ENCODE data around the gene RTN1.

DNA sequence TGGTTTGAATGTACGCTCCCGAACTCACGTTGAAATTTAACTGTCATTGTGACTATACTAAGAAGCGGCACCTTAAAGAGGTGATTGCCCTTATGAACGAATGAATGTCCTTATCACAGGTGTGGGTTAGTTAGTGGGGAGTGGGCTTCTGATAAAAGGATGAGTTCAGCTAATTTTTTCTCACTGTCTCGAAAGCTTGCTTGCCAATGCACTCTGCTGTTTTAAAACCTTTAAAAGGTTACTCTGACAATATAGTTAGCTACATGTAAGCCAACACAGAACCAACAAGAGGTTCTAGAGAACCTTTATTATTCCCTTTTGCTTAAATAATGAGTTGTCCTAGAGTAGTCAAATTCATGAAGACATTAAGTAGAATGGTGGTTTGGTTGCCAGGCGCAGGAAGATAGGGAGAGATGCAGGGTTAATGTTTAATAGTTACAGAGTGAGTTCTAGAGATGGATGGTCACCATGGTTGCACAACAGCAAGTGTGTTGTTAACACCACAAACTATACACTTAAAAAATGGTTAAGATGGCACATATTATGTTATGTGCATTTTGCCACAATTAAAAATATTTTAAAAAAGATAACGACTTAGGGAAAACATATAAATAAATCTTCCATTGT is 26.3 kb downstream of the RTN1 start:
- TF ChIP-seq, protein P1, sequence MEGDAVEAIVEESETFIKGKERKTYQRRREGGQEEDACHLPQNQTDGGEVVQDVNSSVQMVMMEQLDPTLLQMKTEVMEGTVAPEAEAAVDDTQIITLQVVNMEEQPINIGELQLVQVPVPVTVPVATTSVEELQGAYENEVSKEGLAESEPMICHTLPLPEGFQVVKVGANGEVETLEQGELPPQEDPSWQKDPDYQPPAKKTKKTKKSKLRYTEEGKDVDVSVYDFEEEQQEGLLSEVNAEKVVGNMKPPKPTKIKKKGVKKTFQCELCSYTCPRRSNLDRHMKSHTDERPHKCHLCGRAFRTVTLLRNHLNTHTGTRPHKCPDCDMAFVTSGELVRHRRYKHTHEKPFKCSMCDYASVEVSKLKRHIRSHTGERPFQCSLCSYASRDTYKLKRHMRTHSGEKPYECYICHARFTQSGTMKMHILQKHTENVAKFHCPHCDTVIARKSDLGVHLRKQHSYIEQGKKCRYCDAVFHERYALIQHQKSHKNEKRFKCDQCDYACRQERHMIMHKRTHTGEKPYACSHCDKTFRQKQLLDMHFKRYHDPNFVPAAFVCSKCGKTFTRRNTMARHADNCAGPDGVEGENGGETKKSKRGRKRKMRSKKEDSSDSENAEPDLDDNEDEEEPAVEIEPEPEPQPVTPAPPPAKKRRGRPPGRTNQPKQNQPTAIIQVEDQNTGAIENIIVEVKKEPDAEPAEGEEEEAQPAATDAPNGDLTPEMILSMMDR (IDR thresholded peaks at IDR 0.05; ENCODE audit: low read length), result no peak
- no peak for TF ChIP-seq EZH2 (optimal IDR thresholded peaks at IDR 0.05; ENCODE audit: low read depth, low read length)
- TF ChIP-seq EZH2phosphoT487 (IDR thresholded peaks at IDR 0.05; ENCODE audit: low read length), result no peak

Data from MM.1S (cell line).